PFSK-1 (cell line): ENCODE results near the gene NRP1.

Experiments
- FOXP2 ChIP-seq: optimal IDR thresholded peaks from 2 replicates; pipeline ENCODE3; 2011; ENCODE audit warnings: borderline replicate concordance, control low read depth, inconsistent platforms; ENCODE audit not compliant: insufficient read depth; ENCODE audit errors: extremely low read length, extremely low read depth
- POLR2AphosphoS5 ChIP-seq: IDR thresholded peaks from 2 replicates; pipeline ENCODE4 v1.6.1; 2012; ENCODE audit warnings: low read depth, mild to moderate bottlenecking, control low read depth, low read length, moderate library complexity
- REST ChIP-seq, 2 experiments: IDR thresholded peaks; 2 replicates each; pipeline versions ENCODE4 v1.6.1 to v1.8.0; 2011 to 2012; ENCODE audit warnings: low read depth in 2 of 2, low read length in 2 of 2, control low read depth in 1 of 2, inconsistent platforms in 1 of 2, mild to moderate bottlenecking in 1 of 2, moderate library complexity in 1 of 2; ENCODE audit not compliant: insufficient read depth in 1 of 2
- SIN3A ChIP-seq: IDR thresholded peaks from 2 replicates; pipeline ENCODE4 v1.6.1; 2012; ENCODE audit warnings: mild to moderate bottlenecking, low read length, moderate library complexity, borderline replicate concordance; ENCODE audit not compliant: insufficient read depth
- TAF1 ChIP-seq: IDR thresholded peaks from 2 replicates; pipeline ENCODE4 v1.6.1; 2012; ENCODE audit warnings: low read length, control low read depth, borderline replicate concordance; ENCODE audit not compliant: insufficient read depth

The NRP1 gene

GRCh38 chr10:33326933-33327332 is 7.5 kb downstream of the NRP1 start:
- no peak for TF ChIP-seq REST (IDR thresholded peaks at IDR 0.05; ENCODE audit: insufficient read depth in 1 of 2, low read depth in 2 of 2, low read length in 2 of 2)
- no peak for TF ChIP-seq TAF1
- no peak for TF ChIP-seq FOXP2
- TF ChIP-seq SIN3A: no peak
- no peak for TF ChIP-seq POLR2AphosphoS5

- TF ChIP-seq SIN3A: no peak
- no peak for TF ChIP-seq POLR2AphosphoS5
- TF ChIP-seq REST (IDR thresholded peaks at IDR 0.05; ENCODE audit: insufficient read depth in 1 of 2, low read depth in 2 of 2, low read length in 2 of 2): no peak
- TF ChIP-seq FOXP2: no peak
- TF ChIP-seq TAF1: no peak
These were observed 8.5 kb downstream of the NRP1 start for GRCh38 chr10:33325929-33326328.

DNA sequence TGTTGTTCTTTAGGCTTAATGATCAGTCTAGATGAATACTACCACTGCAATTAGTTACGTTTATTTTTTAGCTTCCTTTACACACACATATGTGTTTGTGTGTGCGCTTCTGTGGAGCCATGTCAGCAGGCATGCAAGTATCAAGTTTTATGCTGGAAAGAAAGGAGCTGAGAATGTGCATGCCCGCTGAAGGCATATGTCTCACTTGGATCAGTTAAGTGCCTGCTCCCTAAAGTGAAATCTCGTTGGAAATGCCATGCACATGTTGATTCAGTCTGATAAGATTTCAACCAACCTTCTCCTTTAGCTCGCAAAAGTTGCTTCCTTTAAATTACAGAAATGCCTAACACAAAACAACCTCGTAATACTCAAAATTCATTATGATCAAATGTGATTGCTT is 10.7 kb downstream of the NRP1 start:
- no peak for TF ChIP-seq TAF1
- TF ChIP-seq POLR2AphosphoS5: no peak

- TF ChIP-seq TAF1 (no peak), SIN3A (no peak), POLR2AphosphoS5 (no peak), FOXP2 (no peak), REST (IDR thresholded peaks at IDR 0.05; ENCODE audit: insufficient read depth in 1 of 2, low read depth in 2 of 2, low read length in 2 of 2) (no peak)
These were observed 13.0 kb downstream of the NRP1 start for GRCh38 chr10:33321516-33321915.

GRCh38 chr10:33320288-33320687 is 14.2 kb downstream of the NRP1 start:
- TF ChIP-seq REST (IDR thresholded peaks at IDR 0.05; ENCODE audit: insufficient read depth in 1 of 2, low read depth in 2 of 2, low read length in 2 of 2) (no peak), TAF1 (no peak), SIN3A (no peak), FOXP2 (no peak), POLR2AphosphoS5 (no peak)
